Activated B cell treated with CpG ODN at 0.5 μM for 24 hours (primary cell): Measurements from ENCODE around the gene PNMA6F. TPM values are rescaled to one million over a fixed set of nuclear protein-coding genes. Genes with fewer than 3 reads are reported as not detected.

ENCODE experiments used
- ATAC-seq: fragments of 200-7000 bp; cut with Tn5 transposase; one replicate; pipeline ENCODE4 v1.10.0; 2021; ENCODE audit warnings: low read depth, mild to moderate bottlenecking, moderate library complexity
- CTCF ChIA-PET: fragments of 350-600 bp; sonication (Branson Sonifier 250); formaldehyde crosslinking; loops from one replicate; lab custom pipeline; 2021; ENCODE audit warnings: antibody characterized with exemption; lab: Charles Lee
- POLR2A ChIA-PET: fragments of 350-600 bp; sonication (Branson Sonifier 250); formaldehyde crosslinking; loops from one replicate; lab custom pipeline; 2021; ENCODE audit warnings: antibody characterized with exemption; lab: Charles Lee
- DNase-seq: peaks from one replicate; pipeline ENCODE4 v3.0.0; 2022
- H3K27ac Mint-ChIP-seq: one replicate; pipeline ENCODE4 v1.8.0; 2020; ENCODE audit warnings: mixed read lengths
- H3K27me3 Mint-ChIP-seq: one replicate; pipeline ENCODE4 v1.8.0; 2021; ENCODE audit warnings: mixed read lengths
- H3K36me3 Mint-ChIP-seq: one replicate; pipeline ENCODE4 v1.8.0; 2021; ENCODE audit warnings: low read depth, mixed read lengths
- H3K4me1 Mint-ChIP-seq: one replicate; pipeline ENCODE4 v1.8.0; 2021; ENCODE audit warnings: mixed read lengths
- H3K4me3 Mint-ChIP-seq: one replicate; pipeline ENCODE4 v1.8.0; 2020; ENCODE audit warnings: mild to moderate bottlenecking, mixed read lengths
- H3K9me3 Mint-ChIP-seq: one replicate; pipeline ENCODE4 v1.8.0; 2020; ENCODE audit warnings: mixed read lengths
- intact Hi-C: fragments of 100-400 bp; cut with micrococcal nuclease; formaldehyde crosslinking; loops from one replicate; pipeline ENCODE4 v1.15.1; 2024
- total RNA-seq: library from RNA; stranded (reverse); gene quantifications from 2 replicates; pipeline ENCODE4 v1.2.3, GENCODE V29; 2022
- TF ChIP-seq, protein P1 (sequence below): fragments of 200-600 bp; IDR thresholded peaks from one replicate; pipeline ENCODE4 v1.8.0; 2022; ENCODE audit warnings: antibody characterized with exemption, mild to moderate bottlenecking

The PNMA6F gene
- total RNA-seq, 1 donor from 2014 or later: not detected

DNA sequence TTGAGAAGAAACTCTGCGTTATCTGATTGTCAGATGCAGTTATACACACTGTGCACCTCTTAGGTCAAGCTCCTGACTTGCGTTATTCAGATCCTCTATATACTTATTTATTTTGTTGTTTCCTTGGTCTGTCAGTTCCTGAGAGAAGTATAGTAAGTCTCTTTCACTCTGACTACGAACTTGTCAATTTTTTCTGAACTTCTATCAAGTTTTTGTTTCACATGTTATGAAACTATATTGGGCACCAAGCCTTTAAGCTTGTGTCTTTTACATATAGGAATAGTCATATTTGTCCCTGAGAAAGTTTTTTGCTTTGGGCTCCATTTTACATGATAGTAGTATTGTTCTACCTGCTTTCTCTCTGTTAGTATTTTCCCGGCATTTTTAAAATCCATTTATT, 44.1 kb upstream of the PNMA6F start:
- Mint-ChIP-seq H3K4me3 (no peak overlapping the region), H3K9me3 (no peaks in the 10 kb centered on the region), H3K27ac (no peak overlapping the region), H3K27me3 (peaks cover 2% of the 10 kb centered on the region), H3K4me1 (no peaks in the 10 kb centered on the region), H3K36me3 (no peaks in the 10 kb centered on the region)
- no peak for ATAC-seq
- CTCF ChIA-PET: no interaction called here
- POLR2A ChIA-PET: no interaction called here
- intact Hi-C loops: no loop called here
- TF ChIP-seq, protein P1, sequence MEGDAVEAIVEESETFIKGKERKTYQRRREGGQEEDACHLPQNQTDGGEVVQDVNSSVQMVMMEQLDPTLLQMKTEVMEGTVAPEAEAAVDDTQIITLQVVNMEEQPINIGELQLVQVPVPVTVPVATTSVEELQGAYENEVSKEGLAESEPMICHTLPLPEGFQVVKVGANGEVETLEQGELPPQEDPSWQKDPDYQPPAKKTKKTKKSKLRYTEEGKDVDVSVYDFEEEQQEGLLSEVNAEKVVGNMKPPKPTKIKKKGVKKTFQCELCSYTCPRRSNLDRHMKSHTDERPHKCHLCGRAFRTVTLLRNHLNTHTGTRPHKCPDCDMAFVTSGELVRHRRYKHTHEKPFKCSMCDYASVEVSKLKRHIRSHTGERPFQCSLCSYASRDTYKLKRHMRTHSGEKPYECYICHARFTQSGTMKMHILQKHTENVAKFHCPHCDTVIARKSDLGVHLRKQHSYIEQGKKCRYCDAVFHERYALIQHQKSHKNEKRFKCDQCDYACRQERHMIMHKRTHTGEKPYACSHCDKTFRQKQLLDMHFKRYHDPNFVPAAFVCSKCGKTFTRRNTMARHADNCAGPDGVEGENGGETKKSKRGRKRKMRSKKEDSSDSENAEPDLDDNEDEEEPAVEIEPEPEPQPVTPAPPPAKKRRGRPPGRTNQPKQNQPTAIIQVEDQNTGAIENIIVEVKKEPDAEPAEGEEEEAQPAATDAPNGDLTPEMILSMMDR: no peak
- DNase-seq: no peak

DNA sequence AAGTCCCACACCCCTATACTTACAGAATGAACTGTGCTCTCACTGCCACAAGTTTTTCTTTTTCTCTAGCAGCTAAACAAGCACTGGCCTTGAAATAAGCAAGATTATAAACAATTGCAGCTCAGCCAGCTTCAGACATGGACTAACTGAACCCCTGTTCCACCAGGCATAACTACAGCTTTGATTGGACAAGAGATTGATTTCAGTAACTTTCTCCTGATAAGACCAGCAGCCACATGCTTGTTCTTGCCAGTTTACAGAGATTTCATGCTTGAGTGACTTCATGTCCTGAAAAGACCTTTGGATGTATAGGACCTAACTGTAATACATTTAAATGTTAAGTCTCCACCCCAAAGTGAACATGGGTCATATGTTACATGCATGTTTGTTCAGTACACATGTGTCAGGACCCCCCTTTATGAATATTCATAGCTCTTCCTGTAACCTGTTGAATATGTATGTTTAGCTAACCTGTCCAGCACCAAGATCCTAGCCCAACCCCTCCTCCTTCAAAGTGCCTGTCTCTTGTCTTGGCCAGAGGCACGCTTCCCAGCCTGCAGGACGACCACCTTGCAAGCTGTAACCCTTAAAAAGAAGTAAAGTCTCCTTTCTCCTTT, 40.3 kb upstream of the PNMA6F start:
- POLR2A ChIA-PET: no interaction called here
- CTCF ChIA-PET: no interaction called here

DNA sequence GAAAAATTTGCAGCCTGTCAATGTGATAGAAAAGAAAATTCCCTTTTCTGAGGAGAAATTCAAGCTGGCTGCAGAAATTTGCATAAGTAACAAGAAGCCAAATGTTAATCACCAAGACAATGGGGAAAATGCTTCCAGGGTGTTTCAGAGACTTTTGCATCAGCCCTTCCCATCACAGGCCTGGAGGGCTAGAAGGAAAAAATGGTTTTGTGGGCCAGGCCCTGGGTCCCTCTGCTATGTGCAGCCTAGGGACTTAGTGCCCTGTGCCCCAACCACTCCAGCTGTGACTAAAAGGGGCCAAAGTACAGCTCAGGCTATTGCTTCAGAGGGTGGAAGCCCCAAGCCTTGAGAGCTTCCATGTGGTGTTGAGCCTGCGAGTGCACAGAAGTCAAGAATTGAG, 36.3 kb upstream of the PNMA6F start:
- no peak for DNase-seq
- no peak for ATAC-seq
- ChIA-PET POLR2A (no interaction called here), CTCF (no interaction called here)
- H3K27me3 Mint-ChIP-seq: no peaks in the 10 kb centered on the region
- H3K4me1 Mint-ChIP-seq: no peaks in the 10 kb centered on the region
- no peak overlapping the region for H3K4me3 Mint-ChIP-seq
- H3K36me3 Mint-ChIP-seq: peaks cover 2% of the 10 kb centered on the region
- TF ChIP-seq, protein P1: no peak
- H3K27ac Mint-ChIP-seq: no peak overlapping the region
- intact Hi-C loops: no loop called here
- no peaks in the 10 kb centered on the region for H3K9me3 Mint-ChIP-seq

More for the DNA sequence above, 40.3 kb upstream of the PNMA6F start:
- Mint-ChIP-seq H3K9me3 (no peaks in the 10 kb centered on the region), H3K27me3 (no peaks in the 10 kb centered on the region), H3K4me1 (no peaks in the 10 kb centered on the region), H3K36me3 (peaks cover 2% of the 10 kb centered on the region), H3K4me3 (no peak overlapping the region), H3K27ac (no peak overlapping the region)
- intact Hi-C loops: no loop called here
- no peak for ATAC-seq
- TF ChIP-seq, protein P1: no peak
- DNase-seq: no peak

DNA sequence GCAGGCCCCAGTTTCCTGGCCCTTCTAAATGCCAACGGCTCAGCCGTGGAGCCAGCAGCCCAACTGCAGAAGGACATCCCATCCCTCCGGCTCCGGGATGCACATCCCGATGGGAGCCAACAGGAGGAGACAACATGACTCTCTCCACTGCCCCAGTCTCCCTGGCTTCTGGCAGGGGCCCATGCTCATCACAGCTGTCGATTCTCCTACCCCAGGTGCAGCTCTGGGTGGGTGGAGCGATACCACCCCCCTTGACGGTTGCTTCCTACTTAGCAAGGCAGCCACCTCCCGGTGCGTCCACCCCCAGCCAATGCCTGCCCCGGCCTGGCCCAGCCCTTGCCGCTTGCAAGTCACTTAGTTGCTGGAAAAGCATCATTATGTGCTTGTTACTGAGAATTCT, 31.8 kb upstream of the PNMA6F start:
- ATAC-seq: no peak

DNA sequence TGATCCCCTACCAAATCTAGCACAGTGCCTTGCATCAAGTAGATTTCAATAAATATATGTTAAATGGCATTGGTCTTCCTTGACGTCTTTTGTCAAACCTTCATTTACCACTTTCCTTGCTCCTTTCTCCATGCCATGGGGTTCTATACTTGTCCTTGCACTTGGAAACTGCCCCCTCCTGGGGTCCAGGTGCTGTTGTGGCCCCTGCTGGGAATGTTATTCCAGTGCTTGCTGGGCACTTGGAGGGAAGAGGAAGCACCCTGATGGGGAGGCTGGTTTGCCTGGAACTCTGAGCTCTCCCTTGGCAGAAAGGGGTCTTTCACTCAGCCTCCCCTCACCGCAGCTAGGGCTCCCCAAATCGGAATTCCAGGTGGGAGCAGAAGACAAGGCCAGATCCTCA, 31.3 kb upstream of the PNMA6F start:
- Mint-ChIP-seq H3K27me3 (no peaks in the 10 kb centered on the region), H3K4me3 (no peak overlapping the region), H3K9me3 (no peaks in the 10 kb centered on the region), H3K27ac (no peak overlapping the region), H3K36me3 (peaks cover 34% of the 10 kb centered on the region), H3K4me1 (peaks cover 7% of the 10 kb centered on the region)
- no peak for ATAC-seq
- ChIA-PET POLR2A (no interaction called here), CTCF (no interaction called here)
- TF ChIP-seq, protein P1: no peak
- no peak for DNase-seq
- intact Hi-C loops: no loop called here

More for the DNA sequence above, 31.8 kb upstream of the PNMA6F start:
- DNase-seq: no peak
- ChIA-PET POLR2A (interaction anchor here (0.5 kb wide), 1 partner anchor 1157 kb away, joined by 3 read pairs; no protein-coding TSS in a partner anchor), CTCF (no interaction called here)
- intact Hi-C loops: no loop called here
- TF ChIP-seq, protein P1: no peak
- Mint-ChIP-seq H3K4me1 (peaks cover 7% of the 10 kb centered on the region), H3K36me3 (peaks cover 30% of the 10 kb centered on the region), H3K27ac (no peak overlapping the region), H3K4me3 (no peak overlapping the region), H3K27me3 (no peaks in the 10 kb centered on the region), H3K9me3 (no peaks in the 10 kb centered on the region)
